Measurements from ENCODE around the gene SLC22A2.

DNA sequence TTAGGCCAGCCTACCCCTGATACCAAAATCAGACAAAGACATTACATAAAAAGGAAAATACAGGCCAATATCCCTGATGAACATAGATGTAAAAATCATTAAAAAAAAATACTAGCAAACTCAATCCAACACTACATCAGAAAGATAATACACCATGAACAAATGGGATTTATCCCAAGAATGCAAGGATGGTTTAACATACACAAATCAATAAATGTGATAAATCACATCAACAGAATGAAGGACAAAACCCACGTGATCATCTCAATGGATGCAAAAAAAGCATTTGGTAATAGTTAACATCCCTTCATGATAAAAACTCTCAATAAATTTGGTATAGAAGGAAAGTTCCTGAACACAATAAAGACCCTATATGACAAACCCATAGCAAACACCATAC, 63.8 kb downstream of the SLC22A2 start:
- TF ChIP-seq MAX (CRISPR knock-in tag; IDR thresholded peaks at IDR 0.05), result no peak
- TF ChIP-seq, protein P1, sequence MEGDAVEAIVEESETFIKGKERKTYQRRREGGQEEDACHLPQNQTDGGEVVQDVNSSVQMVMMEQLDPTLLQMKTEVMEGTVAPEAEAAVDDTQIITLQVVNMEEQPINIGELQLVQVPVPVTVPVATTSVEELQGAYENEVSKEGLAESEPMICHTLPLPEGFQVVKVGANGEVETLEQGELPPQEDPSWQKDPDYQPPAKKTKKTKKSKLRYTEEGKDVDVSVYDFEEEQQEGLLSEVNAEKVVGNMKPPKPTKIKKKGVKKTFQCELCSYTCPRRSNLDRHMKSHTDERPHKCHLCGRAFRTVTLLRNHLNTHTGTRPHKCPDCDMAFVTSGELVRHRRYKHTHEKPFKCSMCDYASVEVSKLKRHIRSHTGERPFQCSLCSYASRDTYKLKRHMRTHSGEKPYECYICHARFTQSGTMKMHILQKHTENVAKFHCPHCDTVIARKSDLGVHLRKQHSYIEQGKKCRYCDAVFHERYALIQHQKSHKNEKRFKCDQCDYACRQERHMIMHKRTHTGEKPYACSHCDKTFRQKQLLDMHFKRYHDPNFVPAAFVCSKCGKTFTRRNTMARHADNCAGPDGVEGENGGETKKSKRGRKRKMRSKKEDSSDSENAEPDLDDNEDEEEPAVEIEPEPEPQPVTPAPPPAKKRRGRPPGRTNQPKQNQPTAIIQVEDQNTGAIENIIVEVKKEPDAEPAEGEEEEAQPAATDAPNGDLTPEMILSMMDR (IDR thresholded peaks at IDR 0.05 in 2 of 3, conservative IDR thresholded peaks at IDR 0.05 in 1 of 3; ENCODE audit: insufficient read depth in 2 of 3, low read depth in 1 of 3, low read length in 3 of 3), result no peak
- no peak for TF ChIP-seq FOXA1 (IDR thresholded peaks at IDR 0.05; ENCODE audit: borderline replicate concordance)
- TF ChIP-seq, protein P2, sequence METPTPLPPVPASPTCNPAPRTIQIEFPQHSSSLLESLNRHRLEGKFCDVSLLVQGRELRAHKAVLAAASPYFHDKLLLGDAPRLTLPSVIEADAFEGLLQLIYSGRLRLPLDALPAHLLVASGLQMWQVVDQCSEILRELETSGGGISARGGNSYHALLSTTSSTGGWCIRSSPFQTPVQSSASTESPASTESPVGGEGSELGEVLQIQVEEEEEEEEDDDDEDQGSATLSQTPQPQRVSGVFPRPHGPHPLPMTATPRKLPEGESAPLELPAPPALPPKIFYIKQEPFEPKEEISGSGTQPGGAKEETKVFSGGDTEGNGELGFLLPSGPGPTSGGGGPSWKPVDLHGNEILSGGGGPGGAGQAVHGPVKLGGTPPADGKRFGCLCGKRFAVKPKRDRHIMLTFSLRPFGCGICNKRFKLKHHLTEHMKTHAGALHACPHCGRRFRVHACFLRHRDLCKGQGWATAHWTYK (CRISPR knock-in tag; IDR thresholded peaks at IDR 0.05), result no peak
- no peak for TF ChIP-seq ELK1 (CRISPR knock-in tag; IDR thresholded peaks at IDR 0.05)
- TF ChIP-seq ZNF184 (CRISPR knock-in tag; IDR thresholded peaks at IDR 0.05), result no peak
- no peak for TF ChIP-seq NFATC3 (IDR thresholded peaks at IDR 0.05)
- no peak for TF ChIP-seq CHD1 (IDR thresholded peaks at IDR 0.05; ENCODE audit: low read length)
- TF ChIP-seq HDGF (IDR thresholded peaks at IDR 0.05), result no peak
- TF ChIP-seq, protein P3, sequence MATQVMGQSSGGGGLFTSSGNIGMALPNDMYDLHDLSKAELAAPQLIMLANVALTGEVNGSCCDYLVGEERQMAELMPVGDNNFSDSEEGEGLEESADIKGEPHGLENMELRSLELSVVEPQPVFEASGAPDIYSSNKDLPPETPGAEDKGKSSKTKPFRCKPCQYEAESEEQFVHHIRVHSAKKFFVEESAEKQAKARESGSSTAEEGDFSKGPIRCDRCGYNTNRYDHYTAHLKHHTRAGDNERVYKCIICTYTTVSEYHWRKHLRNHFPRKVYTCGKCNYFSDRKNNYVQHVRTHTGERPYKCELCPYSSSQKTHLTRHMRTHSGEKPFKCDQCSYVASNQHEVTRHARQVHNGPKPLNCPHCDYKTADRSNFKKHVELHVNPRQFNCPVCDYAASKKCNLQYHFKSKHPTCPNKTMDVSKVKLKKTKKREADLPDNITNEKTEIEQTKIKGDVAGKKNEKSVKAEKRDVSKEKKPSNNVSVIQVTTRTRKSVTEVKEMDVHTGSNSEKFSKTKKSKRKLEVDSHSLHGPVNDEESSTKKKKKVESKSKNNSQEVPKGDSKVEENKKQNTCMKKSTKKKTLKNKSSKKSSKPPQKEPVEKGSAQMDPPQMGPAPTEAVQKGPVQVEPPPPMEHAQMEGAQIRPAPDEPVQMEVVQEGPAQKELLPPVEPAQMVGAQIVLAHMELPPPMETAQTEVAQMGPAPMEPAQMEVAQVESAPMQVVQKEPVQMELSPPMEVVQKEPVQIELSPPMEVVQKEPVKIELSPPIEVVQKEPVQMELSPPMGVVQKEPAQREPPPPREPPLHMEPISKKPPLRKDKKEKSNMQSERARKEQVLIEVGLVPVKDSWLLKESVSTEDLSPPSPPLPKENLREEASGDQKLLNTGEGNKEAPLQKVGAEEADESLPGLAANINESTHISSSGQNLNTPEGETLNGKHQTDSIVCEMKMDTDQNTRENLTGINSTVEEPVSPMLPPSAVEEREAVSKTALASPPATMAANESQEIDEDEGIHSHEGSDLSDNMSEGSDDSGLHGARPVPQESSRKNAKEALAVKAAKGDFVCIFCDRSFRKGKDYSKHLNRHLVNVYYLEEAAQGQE (IDR thresholded peaks at IDR 0.05; ENCODE audit: borderline replicate concordance), result no peak
- TF ChIP-seq, protein P3 (CRISPR knock-in tag; IDR thresholded peaks at IDR 0.05; ENCODE audit: low read depth), result no peak
- TF ChIP-seq MECOM (CRISPR knock-in tag; IDR thresholded peaks at IDR 0.05), result no peak
- TF ChIP-seq BHLHE40 (IDR thresholded peaks at IDR 0.05; ENCODE audit: low read length), result no peak

Measured in K562 (cell line).